GM12891 (cell line): ENCODE results near the gene PZP.

Experiments used
- POLR2A ChIP-seq: IDR thresholded peaks from 2 replicates; pipeline ENCODE4 v1.6.1; 2011; ENCODE audit warnings: low read depth, low read length, control low read depth
- POLR2AphosphoS5 ChIP-seq: IDR thresholded peaks from 2 replicates; pipeline ENCODE4 v1.6.1; 2011; ENCODE audit warnings: low read depth, low read length, control low read depth

DNA sequence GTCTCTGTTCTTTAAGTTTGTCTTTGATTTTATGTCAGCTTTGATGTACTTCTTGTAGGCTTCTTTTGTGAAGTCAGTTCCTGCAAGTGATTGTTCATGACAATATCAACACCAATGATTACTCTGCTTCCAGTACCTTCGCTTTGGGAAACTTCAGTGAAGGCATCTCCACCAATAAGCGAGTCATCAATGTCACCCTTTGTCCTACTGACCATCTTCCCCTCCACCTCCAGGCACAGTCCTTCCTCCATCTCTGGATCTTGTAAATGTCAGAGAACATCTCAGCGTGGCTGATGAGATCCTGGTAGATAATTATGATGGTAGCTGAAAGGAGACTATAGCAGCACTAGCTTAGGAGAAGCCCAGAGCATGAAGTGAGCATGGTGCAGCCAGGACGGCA, 52.1 kb downstream of the PZP start:
- TF ChIP-seq POLR2A: no peak
- no peak for TF ChIP-seq POLR2AphosphoS5
